Measurements from ENCODE around the gene CCDC122. TPM values are rescaled to one million over a fixed set of nuclear protein-coding genes. Genes with fewer than 3 reads are reported as not detected.
"Not testable (repeated sequence)": the region's sequence is repeated elsewhere in the genome, so short reads cannot be mapped to it uniquely, and the experiment has no call there.

The CCDC122 gene
- total RNA-seq, 6 donors from 2014 or later, result 3.5 to 52.4 (median 4.4) TPM

- no peak for TF ChIP-seq EP300 (IDR thresholded peaks at IDR 0.05)
- no peak for TF ChIP-seq POLR2AphosphoS5 (IDR thresholded peaks at IDR 0.05)
- no peak for TF ChIP-seq POLR2A (IDR thresholded peaks at IDR 0.05)
- TF ChIP-seq, protein P1, sequence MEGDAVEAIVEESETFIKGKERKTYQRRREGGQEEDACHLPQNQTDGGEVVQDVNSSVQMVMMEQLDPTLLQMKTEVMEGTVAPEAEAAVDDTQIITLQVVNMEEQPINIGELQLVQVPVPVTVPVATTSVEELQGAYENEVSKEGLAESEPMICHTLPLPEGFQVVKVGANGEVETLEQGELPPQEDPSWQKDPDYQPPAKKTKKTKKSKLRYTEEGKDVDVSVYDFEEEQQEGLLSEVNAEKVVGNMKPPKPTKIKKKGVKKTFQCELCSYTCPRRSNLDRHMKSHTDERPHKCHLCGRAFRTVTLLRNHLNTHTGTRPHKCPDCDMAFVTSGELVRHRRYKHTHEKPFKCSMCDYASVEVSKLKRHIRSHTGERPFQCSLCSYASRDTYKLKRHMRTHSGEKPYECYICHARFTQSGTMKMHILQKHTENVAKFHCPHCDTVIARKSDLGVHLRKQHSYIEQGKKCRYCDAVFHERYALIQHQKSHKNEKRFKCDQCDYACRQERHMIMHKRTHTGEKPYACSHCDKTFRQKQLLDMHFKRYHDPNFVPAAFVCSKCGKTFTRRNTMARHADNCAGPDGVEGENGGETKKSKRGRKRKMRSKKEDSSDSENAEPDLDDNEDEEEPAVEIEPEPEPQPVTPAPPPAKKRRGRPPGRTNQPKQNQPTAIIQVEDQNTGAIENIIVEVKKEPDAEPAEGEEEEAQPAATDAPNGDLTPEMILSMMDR (IDR thresholded peaks at IDR 0.05), result no peak
- H3K27me3 ChIP-seq, result no peaks in the 10 kb centered on the region
Measured at GRCh38 chr13:43831088-43831487, 48.5 kb downstream of the CCDC122 start.

DNA sequence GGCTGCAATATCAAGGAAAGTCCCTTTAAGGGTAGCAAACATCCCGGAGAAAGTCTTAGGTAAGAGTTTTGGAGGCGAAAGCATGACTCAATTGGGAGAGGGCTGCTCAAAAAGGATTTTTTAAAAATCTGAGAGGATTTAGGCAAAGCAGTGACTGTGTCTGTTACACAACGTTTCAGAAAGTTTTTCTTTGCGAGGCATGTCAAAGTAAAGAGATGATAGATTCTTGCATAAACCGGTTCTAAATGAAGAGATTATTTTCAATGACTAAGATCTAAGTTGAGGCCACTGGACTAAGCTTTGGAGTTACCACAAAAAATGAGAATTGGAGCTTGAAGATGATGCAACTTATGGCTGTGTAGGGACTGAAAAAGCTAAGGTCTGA, 49.1 kb downstream of the CCDC122 start:
- 61 to 71% methylated on average over 5 of the region's 5 CpGs for WGBS, 2 donors
- H3K9me3 ChIP-seq, result no peaks in the 10 kb centered on the region
- H3K36me3 ChIP-seq, result no peaks in the 10 kb centered on the region
- H3K27me3 ChIP-seq, result no peaks in the 10 kb centered on the region
- H3K27ac ChIP-seq, result no peak overlapping the region
- TF ChIP-seq, protein P1 (IDR thresholded peaks at IDR 0.05), result no peak
- TF ChIP-seq EP300 (IDR thresholded peaks at IDR 0.05) (no peak), POLR2A (IDR thresholded peaks at IDR 0.05) (no peak), POLR2AphosphoS5 (IDR thresholded peaks at IDR 0.05) (no peak)
- no peaks in the 10 kb centered on the region for H3K4me1 ChIP-seq
- ATAC-seq (ENCODE audit: low FRiP score in 2 of 2) (peak in 1 of 2 donors; percentile 92), DNase-seq (no peak)
- no peak overlapping the region for H3K4me3 ChIP-seq

More at GRCh38 chr13:43831088-43831487, 48.5 kb downstream of the CCDC122 start:
- WGBS, 2 donors, result 60 to 69% methylated on average over 2 of the region's 2 CpGs
- Histone ChIP-seq H3K4me1 (no peaks in the 10 kb centered on the region), H3K9me3 (no peaks in the 10 kb centered on the region), H3K27ac (no peak overlapping the region), H3K36me3 (no peaks in the 10 kb centered on the region), H3K4me3 (no peak overlapping the region)
- peak in 1 of 2 donors; percentile 59 for ATAC-seq (ENCODE audit: low FRiP score in 2 of 2)
- DNase-seq, result no peak

DNA sequence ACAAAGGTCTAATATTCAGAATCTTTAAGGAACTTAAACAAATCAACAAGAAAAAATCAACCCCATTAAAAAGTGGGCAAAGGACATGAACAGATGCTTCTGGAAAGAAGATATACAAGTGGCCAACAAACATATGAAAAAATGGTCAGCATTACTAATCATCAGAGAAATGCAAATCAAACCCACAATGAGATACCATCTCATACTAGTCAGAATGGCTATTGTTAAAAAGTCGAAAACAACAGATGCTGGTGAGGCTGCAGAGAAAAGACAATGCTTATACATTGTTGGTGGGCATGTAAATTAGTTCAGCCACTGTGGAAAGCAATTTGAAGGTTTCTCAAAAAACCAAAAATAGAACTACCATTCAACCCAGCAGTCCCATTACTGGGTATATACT, 54.9 kb downstream of the CCDC122 start:
- not testable (repeated sequence) for DNase-seq; H3K9me3 ChIP-seq; H3K27me3 ChIP-seq; H3K27ac ChIP-seq; ATAC-seq (ENCODE audit: low FRiP score in 2 of 2); H3K36me3 ChIP-seq; H3K4me3 ChIP-seq; H3K4me1 ChIP-seq
- 93 to 100% methylated on average over 1 of the region's 1 CpG for WGBS, 2 donors

GRCh38 chr13:43822969-43823368, 56.6 kb downstream of the CCDC122 start:
- Histone ChIP-seq H3K4me3 (no peak overlapping the region), H3K9me3 (no peaks in the 10 kb centered on the region), H3K36me3 (no peaks in the 10 kb centered on the region), H3K27me3 (no peaks in the 10 kb centered on the region), H3K27ac (no peak overlapping the region), H3K4me1 (no peaks in the 10 kb centered on the region)
- no peak for DNase-seq
- no peak for ATAC-seq (ENCODE audit: low FRiP score in 2 of 2)
- TF ChIP-seq POLR2A (IDR thresholded peaks at IDR 0.05) (no peak), POLR2AphosphoS5 (IDR thresholded peaks at IDR 0.05) (no peak), EP300 (IDR thresholded peaks at IDR 0.05) (no peak)
- TF ChIP-seq, protein P1 (IDR thresholded peaks at IDR 0.05), result no peak
- WGBS, 2 donors, result 23 to 55% methylated on average over 1 of the region's 1 CpG

DNA sequence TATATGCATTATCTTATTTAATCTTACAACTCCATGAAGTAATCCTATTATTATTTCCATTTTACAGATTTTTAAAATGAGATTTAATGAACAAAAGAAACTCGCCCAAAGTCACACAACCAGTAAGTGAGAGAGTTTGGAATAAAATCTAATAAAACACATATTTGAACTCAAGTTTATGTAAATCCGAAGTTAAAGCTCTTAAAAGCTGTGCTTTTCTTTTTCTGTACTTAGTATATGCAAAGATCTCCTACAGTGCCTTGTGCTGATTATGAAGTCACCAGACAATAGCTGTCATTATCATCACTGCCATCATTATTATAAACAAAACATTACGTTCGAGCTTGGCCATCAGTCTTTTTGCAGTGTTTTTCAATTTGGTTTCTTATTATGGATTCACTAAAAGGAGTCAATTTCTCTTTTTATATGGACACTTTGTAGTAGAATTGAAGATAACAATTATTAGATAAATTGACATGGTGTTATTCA, 63.1 kb downstream of the CCDC122 start:
- TF ChIP-seq EP300 (IDR thresholded peaks at IDR 0.05) (no peak), POLR2A (IDR thresholded peaks at IDR 0.05) (no peak), POLR2AphosphoS5 (IDR thresholded peaks at IDR 0.05) (no peak)
- TF ChIP-seq, protein P1 (IDR thresholded peaks at IDR 0.05), result no peak
- no peaks in the 10 kb centered on the region for H3K36me3 ChIP-seq
- H3K4me1 ChIP-seq, result no peaks in the 10 kb centered on the region
- 71 to 74% methylated on average over 4 of the region's 4 CpGs for WGBS, 2 donors
- H3K27ac ChIP-seq, result no peak overlapping the region
- DNase-seq (no peak), ATAC-seq (ENCODE audit: low FRiP score in 2 of 2) (no peak)
- H3K9me3 ChIP-seq, result no peaks in the 10 kb centered on the region
- H3K4me3 ChIP-seq, result no peak overlapping the region
- H3K27me3 ChIP-seq, result no peaks in the 10 kb centered on the region
